ENCODE measurements around the gene ARL15. TPM values are rescaled to one million over a fixed set of nuclear protein-coding genes. Genes with fewer than 3 reads are reported as not detected.

ARL15 gene
- total RNA-seq, 1 donor from 2014 or later, result 16.9 TPM

GRCh38 chr5:54281960-54282692 lies 28.2 kb downstream of the ARL15 start:
- peaks cover 3% of the 10 kb centered on the region for H3K36me3 Mint-ChIP-seq
- no peak for TF ChIP-seq CTCF (conservative IDR thresholded peaks at IDR 0.05)
- no peak overlapping the region for H3K4me3 Mint-ChIP-seq
- no peaks in the 10 kb centered on the region for H3K27me3 Mint-ChIP-seq
- no peak overlapping the region for H3K27ac Mint-ChIP-seq
- peaks cover 5% of the 10 kb centered on the region for H3K9me3 Mint-ChIP-seq
- peaks cover 11% of the 10 kb centered on the region for H3K4me1 Mint-ChIP-seq (ENCODE audit: unreplicated experiment)
- DNase-seq (ENCODE audit: extremely low spot score, unreplicated experiment), result no peak

- Mint-ChIP-seq H3K4me1 (ENCODE audit: unreplicated experiment) (peaks cover 3% of the 10 kb centered on the region), H3K4me3 (no peak overlapping the region), H3K27ac (no peak overlapping the region), H3K27me3 (no peaks in the 10 kb centered on the region), H3K9me3 (no peaks in the 10 kb centered on the region), H3K36me3 (peaks cover 3% of the 10 kb centered on the region)
- TF ChIP-seq CTCF (conservative IDR thresholded peaks at IDR 0.05), result no peak
- no peak for DNase-seq (ENCODE audit: extremely low spot score, unreplicated experiment)
Measured at GRCh38 chr5:54279960-54280359, 30.4 kb downstream of the ARL15 start.

- Mint-ChIP-seq H3K4me1 (ENCODE audit: unreplicated experiment) (peaks cover 4% of the 10 kb centered on the region), H3K36me3 (peaks cover 3% of the 10 kb centered on the region), H3K27ac (no peak overlapping the region), H3K4me3 (no peak overlapping the region), H3K27me3 (no peaks in the 10 kb centered on the region), H3K9me3 (no peaks in the 10 kb centered on the region)
- no peak for TF ChIP-seq CTCF (conservative IDR thresholded peaks at IDR 0.05)
- no peak for DNase-seq (ENCODE audit: extremely low spot score, unreplicated experiment)
Measured at GRCh38 chr5:54278979-54279717, 31.2 kb downstream of the ARL15 start.

- Mint-ChIP-seq H3K4me3 (no peak overlapping the region), H3K4me1 (ENCODE audit: unreplicated experiment) (peaks cover 9% of the 10 kb centered on the region), H3K9me3 (no peaks in the 10 kb centered on the region), H3K27ac (no peak overlapping the region), H3K27me3 (no peaks in the 10 kb centered on the region), H3K36me3 (peaks cover 3% of the 10 kb centered on the region)
- TF ChIP-seq CTCF (conservative IDR thresholded peaks at IDR 0.05), result no peak
- DNase-seq (ENCODE audit: extremely low spot score, unreplicated experiment), result no peak
Measured at GRCh38 chr5:54278036-54278830, 32.1 kb downstream of the ARL15 start.

- no peaks in the 10 kb centered on the region for H3K9me3 Mint-ChIP-seq
- H3K27ac Mint-ChIP-seq, result no peak overlapping the region
- peaks cover 3% of the 10 kb centered on the region for H3K36me3 Mint-ChIP-seq
- peaks cover 9% of the 10 kb centered on the region for H3K4me1 Mint-ChIP-seq (ENCODE audit: unreplicated experiment)
- no peak for TF ChIP-seq CTCF (conservative IDR thresholded peaks at IDR 0.05)
- DNase-seq (ENCODE audit: extremely low spot score, unreplicated experiment), result no peak
- H3K27me3 Mint-ChIP-seq, result no peaks in the 10 kb centered on the region
- no peak overlapping the region for H3K4me3 Mint-ChIP-seq
Measured at GRCh38 chr5:54276048-54276447, 34.3 kb downstream of the ARL15 start.
